ENCODE measurements around the gene KRTAP1-1.
"Not testable (repeated sequence)": the region's sequence is repeated elsewhere in the genome, so short reads cannot be mapped to it uniquely, and the experiment has no call there.

The KRTAP1-1 gene

GRCh38 chr17:41054556-41054955, 13.3 kb upstream of the KRTAP1-1 start:
- DNase-seq: not testable (repeated sequence)

DNA sequence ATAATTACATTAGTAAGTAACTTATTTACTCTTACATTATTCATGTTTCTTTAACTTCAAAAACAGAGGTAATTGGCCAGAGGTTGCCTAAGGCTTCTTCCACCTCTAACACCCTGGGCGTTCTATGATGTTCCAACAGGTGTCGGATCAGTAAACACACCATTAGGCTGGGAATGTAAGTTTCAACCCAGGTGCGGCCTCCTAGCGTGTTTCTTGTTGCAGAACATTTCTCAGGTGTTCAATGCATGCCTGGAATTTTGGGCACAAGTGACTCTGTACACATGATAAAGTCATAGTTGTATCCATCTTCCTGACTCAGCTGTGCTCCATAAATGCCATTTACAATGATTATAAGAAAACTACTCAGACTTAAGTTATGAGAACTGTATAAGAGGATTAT, 12.8 kb upstream of the KRTAP1-1 start:
- no peak for DNase-seq

DNA sequence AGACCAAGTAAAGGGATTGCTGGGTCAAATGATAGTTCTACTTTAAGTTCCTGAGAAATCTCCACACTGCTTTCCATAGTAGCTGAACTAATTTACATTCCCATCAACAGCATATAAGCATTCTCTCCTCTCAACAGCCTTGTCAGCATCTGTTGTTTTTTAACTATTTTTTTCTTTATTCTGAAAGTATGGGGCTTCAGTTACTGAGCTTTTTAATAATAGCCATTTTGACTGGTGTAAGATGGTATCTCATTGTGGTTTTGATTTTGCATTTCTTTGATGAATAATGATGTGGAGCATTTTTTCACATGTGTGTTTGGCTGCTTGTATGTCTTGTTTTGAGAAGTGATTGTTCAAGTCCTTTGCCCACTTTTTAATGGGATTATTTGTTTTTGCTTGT, 11.3 kb upstream of the KRTAP1-1 start:
- no peak for DNase-seq

DNA sequence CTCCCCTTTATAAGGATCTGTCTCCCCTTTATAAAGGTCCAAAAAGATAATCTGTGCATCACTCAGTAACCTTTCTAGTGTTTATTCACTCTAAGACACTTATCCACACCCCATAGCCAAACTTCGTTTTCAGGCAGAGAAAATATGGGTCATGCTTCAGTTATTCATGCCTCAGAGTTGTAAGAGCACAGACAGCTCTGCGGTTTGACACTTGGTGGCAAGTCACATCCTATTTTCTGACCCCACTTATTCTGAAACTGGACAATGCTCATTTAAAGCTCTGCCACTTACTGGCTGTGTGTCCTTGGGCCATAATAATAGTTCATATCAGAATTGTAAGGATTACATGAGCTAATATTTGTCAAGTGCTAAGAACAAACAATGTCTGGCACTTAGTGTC, 7.9 kb upstream of the KRTAP1-1 start:
- DNase-seq: no peak

GRCh38 chr17:41048441-41048840, 7.2 kb upstream of the KRTAP1-1 start:
- DNase-seq: no peak

GRCh38 chr17:41046735-41047465, 5.7 kb upstream of the KRTAP1-1 start, which contains the start of gene KRTAP2-1:
KRTAP2-1 (minus strand) TSS chr17:41047316; CDS start chr17:41047267, 49 bp downstream.
- not testable (repeated sequence) for DNase-seq

DNA sequence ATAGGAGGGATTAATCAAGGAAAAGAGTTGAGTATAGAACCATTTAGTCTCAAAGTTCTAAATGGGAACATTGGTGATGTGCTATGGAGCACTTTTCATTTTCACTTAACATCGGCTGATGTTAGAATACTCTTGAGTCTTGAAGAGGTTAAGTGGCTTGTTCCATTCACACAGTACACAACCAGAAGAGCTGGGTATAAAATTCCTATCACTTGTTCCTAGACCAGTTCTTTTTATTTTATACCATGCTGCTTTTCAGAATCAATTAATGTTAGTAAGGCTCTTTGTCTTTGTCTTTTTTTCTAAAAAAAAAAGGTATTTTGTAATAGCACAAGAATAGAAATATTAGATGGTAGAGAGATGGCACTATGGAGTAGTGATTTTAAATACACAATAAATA, 1.7 kb upstream of the KRTAP1-1 start:
- no peak for DNase-seq

- DNase-seq: no peak
Observed at GRCh38 chr17:41037853-41038350, 3.3 kb downstream of the KRTAP1-1 start.

- not testable (repeated sequence) for DNase-seq
Observed at GRCh38 chr17:41034346-41034935, 6.8 kb downstream of the KRTAP1-1 start, which contains the start of gene KRTAP1-3. KRTAP1-3 (minus strand) TSS chr17:41034874; CDS start chr17:41034821, 53 bp downstream.

- no peak for DNase-seq
Observed at GRCh38 chr17:41029633-41030245, 11.5 kb downstream of the KRTAP1-1 start, which contains the start of gene KRTAP1-4. KRTAP1-4 (minus strand) TSS chr17:41030195; CDS start chr17:41030078, 117 bp downstream.

- no peak for DNase-seq
Observed at GRCh38 chr17:41026715-41027471, 14.4 kb downstream of the KRTAP1-1 start, which contains the start of gene KRTAP1-5. KRTAP1-5 (minus strand) TSS chr17:41027208; CDS start chr17:41027155, 53 bp downstream.

GRCh38 chr17:41024697-41025096, 16.6 kb downstream of the KRTAP1-1 start:
- no peak for DNase-seq

DNA sequence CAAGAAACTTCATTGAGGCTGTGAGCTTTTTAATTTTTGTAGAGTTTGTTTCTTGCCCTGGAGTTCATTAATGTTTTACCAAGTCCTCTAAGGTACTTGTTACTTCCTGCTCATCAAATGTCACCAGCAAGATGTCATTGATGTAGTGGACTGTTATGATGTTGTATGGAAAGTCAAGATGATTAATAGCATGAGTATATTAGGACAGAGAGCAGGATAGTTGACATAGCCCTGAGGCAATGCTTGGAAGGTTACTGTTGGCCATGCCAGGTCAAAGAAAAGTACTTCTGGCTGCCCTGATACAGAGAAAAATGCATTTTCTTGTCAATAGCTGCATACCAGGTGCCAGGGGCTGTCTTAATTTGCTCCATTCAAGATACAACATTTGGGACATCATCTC, 20.9 kb downstream of the KRTAP1-1 start:
- no peak for DNase-seq

DNA sequence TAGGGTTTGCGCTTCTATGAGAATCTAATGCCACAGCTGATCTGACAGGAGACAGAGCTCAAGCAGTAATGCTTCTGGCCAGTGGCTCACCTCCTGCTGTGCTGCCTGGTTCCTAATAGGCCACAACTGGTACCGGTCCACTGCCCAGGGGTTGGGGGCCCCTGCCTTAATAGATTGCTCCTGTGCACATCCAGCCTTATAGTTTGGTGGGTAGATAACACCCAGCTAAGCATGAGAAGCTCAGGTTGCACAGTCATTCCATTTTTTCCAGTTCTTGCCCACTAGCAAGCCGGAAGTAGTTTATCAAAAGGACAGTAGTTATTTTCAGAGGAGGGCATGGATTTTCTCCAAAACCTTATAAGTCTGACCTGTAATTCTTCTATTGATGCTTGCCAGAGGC, 21.8 kb downstream of the KRTAP1-1 start:
- DNase-seq: no peak

DNA sequence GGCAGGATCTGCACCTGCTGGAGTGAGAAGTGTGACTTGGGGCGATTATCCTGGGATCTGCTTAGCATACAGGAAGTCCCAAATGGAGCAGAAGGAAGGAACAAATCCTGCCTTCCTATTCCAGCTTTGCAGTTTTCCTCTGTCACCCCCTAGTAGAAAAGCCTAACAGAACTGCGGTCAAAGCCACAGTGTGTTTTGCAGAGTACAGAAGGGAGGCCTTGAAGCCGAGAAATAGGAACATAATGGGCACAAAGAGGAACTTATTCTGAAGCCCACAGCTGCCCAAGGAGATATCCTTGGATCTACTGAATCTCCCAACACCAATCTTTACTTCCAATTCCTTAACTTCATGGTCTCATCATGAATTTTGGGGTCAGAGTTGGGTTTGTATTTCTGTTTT, 22.7 kb downstream of the KRTAP1-1 start:
- DNase-seq: no peak

DNA sequence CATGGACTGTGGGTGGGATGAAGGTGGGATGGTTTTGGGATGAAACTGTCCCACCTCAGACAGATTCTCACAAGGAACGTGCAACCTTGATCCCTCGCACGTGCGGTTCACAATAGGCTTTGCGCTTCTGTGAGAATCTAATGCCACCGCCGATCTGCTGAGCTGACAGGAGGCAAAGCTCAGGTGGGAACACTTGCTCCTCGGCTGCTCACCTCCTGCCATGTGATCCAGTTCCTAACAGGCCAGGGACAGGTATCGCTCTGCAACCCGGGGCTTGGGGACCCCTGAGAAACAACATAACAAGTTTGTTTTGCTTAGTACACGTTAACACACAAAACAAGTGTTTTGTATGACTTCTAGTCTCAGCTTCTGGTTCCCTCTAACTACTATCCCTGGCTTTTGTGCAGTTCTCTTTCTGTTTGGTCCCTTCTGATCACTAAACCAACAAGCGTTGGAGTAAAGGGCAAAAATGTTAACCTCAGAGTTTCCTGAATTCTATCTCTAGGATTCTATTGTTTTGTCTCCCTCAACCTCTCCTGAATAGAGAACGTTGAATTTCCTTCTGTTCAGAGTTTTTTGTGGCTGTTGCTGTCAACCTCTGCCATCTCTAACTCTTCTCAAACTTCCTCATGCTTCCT, 24.6 kb downstream of the KRTAP1-1 start:
- DNase-seq: no peak

DNA sequence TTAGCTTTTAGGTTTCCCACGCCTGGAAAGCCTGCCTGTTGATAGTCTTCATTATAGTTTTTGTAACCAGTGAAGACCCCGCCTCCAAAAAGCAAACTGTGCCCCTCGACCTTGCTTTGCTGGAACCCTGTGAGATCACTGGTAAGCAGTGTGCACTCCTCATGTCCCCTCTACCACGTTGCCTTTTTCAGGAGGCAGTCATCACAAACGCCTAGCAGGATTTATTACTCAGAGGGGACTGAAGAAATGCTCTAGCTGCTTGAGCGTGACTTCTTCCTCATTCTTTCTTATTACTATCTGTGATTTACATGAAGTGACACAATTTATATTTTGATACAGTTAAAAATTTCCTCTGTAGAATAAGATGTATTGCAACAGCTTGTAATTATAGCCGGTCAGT, 25.8 kb downstream of the KRTAP1-1 start:
- no peak for DNase-seq

DNA sequence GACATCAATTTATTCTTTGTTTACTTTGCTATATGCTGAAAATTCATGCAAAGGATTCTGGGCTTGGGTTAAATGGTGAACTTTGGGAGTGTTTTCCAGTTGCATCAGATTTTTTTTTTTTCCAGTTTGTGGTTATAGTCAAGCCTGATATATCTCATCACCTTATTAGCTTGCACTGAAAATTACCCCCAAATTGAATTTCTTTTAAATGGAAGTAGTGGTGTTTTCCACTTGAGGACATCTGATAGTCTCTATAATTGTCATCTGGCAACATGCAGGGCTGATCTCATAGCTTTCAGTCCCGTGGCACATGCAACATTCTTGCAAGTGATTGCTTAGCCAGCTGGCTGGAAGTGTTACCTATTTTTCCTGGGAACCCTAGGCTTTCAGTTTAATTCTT, 27.6 kb downstream of the KRTAP1-1 start:
- DNase-seq: no peak

- DNase-seq: no peak
Observed at GRCh38 chr17:41013181-41013580, 28.1 kb downstream of the KRTAP1-1 start.

- no peak for DNase-seq
Observed at GRCh38 chr17:41012326-41013120, 28.7 kb downstream of the KRTAP1-1 start.

GRCh38 chr17:41010441-41010840, 30.8 kb downstream of the KRTAP1-1 start:
- no peak for DNase-seq

All from NCI-H2081 treated with DMSO at 0.1 percent for 48 hours (cell line).